MM.1S (cell line): ENCODE data around the gene CACNA1H.

ENCODE experiments used
- DNase-seq: peaks from one replicate; pipeline ENCODE4 v3.0.0-alpha.2; 2015
- H2AFZ ChIP-seq: fragments of 300-600 bp; sonication (generic); 2 replicates; pipeline ENCODE4 v1.6.0; 2016; ENCODE audit warnings: antibody characterized with exemption, low read length
- H3F3A ChIP-seq: fragments of 300-600 bp; sonication (generic); 2 replicates; pipeline ENCODE4 v1.6.1; 2016; ENCODE audit warnings: mild to moderate bottlenecking, antibody characterized with exemption, low read length, moderate library complexity, mixed read lengths; ENCODE audit not compliant: insufficient read depth
- H3K27ac ChIP-seq: fragments of 300-600 bp; sonication (generic); 2 replicates; pipeline ENCODE4 v1.5.1; 2016; ENCODE audit warnings: mild to moderate bottlenecking, low read length
- H3K27me3 ChIP-seq: fragments of 300-600 bp; sonication (generic); replicated peaks from 2 replicates; pipeline ENCODE4 v1.6.0; 2016; ENCODE audit warnings: low read length; ENCODE audit not compliant: insufficient read depth
- H3K36me3 ChIP-seq: fragments of 300-600 bp; sonication (generic); replicated peaks from 2 replicates; pipeline ENCODE4 v1.6.1; 2016; ENCODE audit warnings: mild to moderate bottlenecking, low read length, mixed read lengths; ENCODE audit not compliant: insufficient read depth
- H3K4me1 ChIP-seq: fragments of 300-600 bp; sonication (generic); 2 replicates; pipeline ENCODE4 v1.6.1; 2016; ENCODE audit warnings: low read length, mixed read lengths
- H3K4me2 ChIP-seq: fragments of 300-600 bp; sonication (generic); 2 replicates; pipeline ENCODE4 v1.6.0; 2016; ENCODE audit warnings: low read depth, low read length
- H3K4me3 ChIP-seq: fragments of 300-600 bp; sonication (generic); 2 replicates; pipeline ENCODE4 v1.5.1; 2016; ENCODE audit warnings: low read length, mixed read lengths
- H3K79me2 ChIP-seq: fragments of 300-600 bp; sonication (generic); 2 replicates; pipeline ENCODE4 v1.6.1; 2016; ENCODE audit warnings: mixed run types, low read length, mixed read lengths
- H3K9ac ChIP-seq: fragments of 300-600 bp; sonication (generic); 2 replicates; pipeline ENCODE4 v1.6.1; 2016; ENCODE audit warnings: low read length, mixed read lengths
- H3K9me2 ChIP-seq: fragments of 300-600 bp; sonication (generic); replicated peaks from 2 replicates; pipeline ENCODE4 v1.6.1; 2016; ENCODE audit warnings: mild to moderate bottlenecking, low read length, mixed read lengths; ENCODE audit not compliant: insufficient read depth
- H3K9me3 ChIP-seq: fragments of 300-600 bp; sonication (generic); replicated peaks from 2 replicates; pipeline ENCODE4 v1.6.1; 2016; ENCODE audit warnings: mild to moderate bottlenecking, low read length, mixed read lengths; ENCODE audit not compliant: insufficient read depth
- H4K20me1 ChIP-seq: fragments of 300-600 bp; sonication (generic); 2 replicates; pipeline ENCODE4 v1.6.1; 2016; ENCODE audit warnings: mild to moderate bottlenecking, low read length, moderate library complexity, mixed read lengths; ENCODE audit not compliant: insufficient read depth
- CTCF ChIP-seq: fragments of 300-600 bp; sonication (generic); IDR thresholded peaks from 2 replicates; pipeline ENCODE4 v1.5.1; 2016; ENCODE audit warnings: antibody characterized with exemption, low read length, mixed read lengths
- EZH2 ChIP-seq: fragments of 300-600 bp; sonication (generic); optimal IDR thresholded peaks from 2 replicates; pipeline ENCODE3; 2017; ENCODE audit warnings: low read depth, mild to moderate bottlenecking, antibody characterized with exemption, low read length, mixed read lengths
- EZH2phosphoT487 ChIP-seq: fragments of 300-600 bp; sonication (generic); IDR thresholded peaks from 2 replicates; pipeline ENCODE4 v1.6.1; 2018; ENCODE audit warnings: antibody characterized with exemption, low read length

CACNA1H gene

DNA sequence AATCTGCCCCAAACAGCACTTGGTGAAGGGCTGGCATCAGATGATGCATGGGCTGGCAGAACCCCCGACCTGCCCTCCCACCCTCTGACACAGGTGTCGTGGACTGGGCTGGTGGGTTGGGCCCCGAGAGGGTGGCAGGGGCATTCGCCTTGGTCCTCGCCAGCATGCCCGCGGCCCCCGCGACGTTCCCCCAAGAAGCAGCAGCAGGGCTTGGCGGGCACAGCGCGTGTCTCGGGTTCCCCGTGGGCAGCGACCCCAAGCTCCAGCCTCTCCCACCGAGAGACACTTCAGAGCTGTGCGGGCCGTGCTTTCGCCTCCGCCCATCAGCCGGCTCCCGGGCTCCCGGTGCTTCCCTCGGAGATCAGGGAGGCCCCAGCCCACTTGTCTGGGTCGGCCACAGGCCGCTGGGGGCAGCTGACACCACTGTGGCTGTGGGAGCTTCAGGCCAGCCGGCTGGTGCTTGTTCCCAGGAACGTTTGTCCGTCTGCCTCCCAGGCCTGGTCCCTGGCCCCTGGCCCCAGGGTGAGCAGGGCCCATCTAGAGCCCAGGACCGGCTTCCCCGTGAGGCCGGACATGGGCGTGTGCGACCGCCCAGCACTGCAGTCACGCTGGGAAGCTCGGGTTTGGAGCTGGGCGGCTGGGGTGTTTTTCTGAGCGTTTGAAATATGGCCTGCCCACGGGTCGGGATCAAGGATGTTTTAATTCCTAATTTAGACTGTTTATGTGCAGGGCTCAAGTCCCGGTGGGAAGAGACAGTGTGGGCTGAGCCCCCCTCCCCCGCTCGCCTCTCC is 16.6 kb downstream of the CACNA1H start:
- no peak overlapping the region for H2AFZ ChIP-seq
- H3K9ac ChIP-seq, result no peak overlapping the region
- DNase-seq, result no peak
- peaks cover 88% of the 10 kb centered on the region for H3K27me3 ChIP-seq
- H4K20me1 ChIP-seq, result no peaks in the 10 kb centered on the region
- no peak overlapping the region for H3K27ac ChIP-seq
- H3K79me2 ChIP-seq, result no peaks in the 10 kb centered on the region
- no peaks in the 10 kb centered on the region for H3F3A ChIP-seq
- TF ChIP-seq EZH2phosphoT487 (no peak), CTCF (no peak), EZH2 (no peak)
- no peaks in the 10 kb centered on the region for H3K9me2 ChIP-seq
- H3K4me1 ChIP-seq, result no peaks in the 10 kb centered on the region
- no peak overlapping the region for H3K4me2 ChIP-seq
- H3K36me3 ChIP-seq, result no peaks in the 10 kb centered on the region
- no peak overlapping the region for H3K4me3 ChIP-seq
- no peaks in the 10 kb centered on the region for H3K9me3 ChIP-seq

- H3F3A ChIP-seq, result no peaks in the 10 kb centered on the region
- no peaks in the 10 kb centered on the region for H4K20me1 ChIP-seq
- H3K4me1 ChIP-seq, result no peaks in the 10 kb centered on the region
- no peaks in the 10 kb centered on the region for H3K9me3 ChIP-seq
- H2AFZ ChIP-seq, result no peak overlapping the region
- no peaks in the 10 kb centered on the region for H3K79me2 ChIP-seq
- H3K27ac ChIP-seq, result no peak overlapping the region
- no peak overlapping the region for H3K4me3 ChIP-seq
- DNase-seq, result no peak
- no peak for TF ChIP-seq EZH2
- TF ChIP-seq CTCF, result no peak
- no peak for TF ChIP-seq EZH2phosphoT487
- no peak overlapping the region for H3K9ac ChIP-seq
- H3K4me2 ChIP-seq, result no peak overlapping the region
- no peaks in the 10 kb centered on the region for H3K9me2 ChIP-seq
- H3K27me3 ChIP-seq, result peaks cover 84% of the 10 kb centered on the region
- H3K36me3 ChIP-seq, result no peaks in the 10 kb centered on the region
Measured at GRCh38 chr16:1170076-1170418, 17.1 kb downstream of the CACNA1H start.

GRCh38 chr16:1171001-1171400 is 18.1 kb downstream of the CACNA1H start:
- H3F3A ChIP-seq, result no peaks in the 10 kb centered on the region
- TF ChIP-seq CTCF, result no peak
- no peak for TF ChIP-seq EZH2
- TF ChIP-seq EZH2phosphoT487, result no peak
- no peaks in the 10 kb centered on the region for H3K9me2 ChIP-seq
- H4K20me1 ChIP-seq, result no peaks in the 10 kb centered on the region
- no peak overlapping the region for H3K27ac ChIP-seq
- H3K27me3 ChIP-seq, result peaks cover 84% of the 10 kb centered on the region
- DNase-seq, result no peak
- H3K9me3 ChIP-seq, result no peaks in the 10 kb centered on the region
- no peak overlapping the region for H2AFZ ChIP-seq
- H3K4me3 ChIP-seq, result no peak overlapping the region
- H3K9ac ChIP-seq, result no peak overlapping the region
- no peaks in the 10 kb centered on the region for H3K4me1 ChIP-seq
- H3K79me2 ChIP-seq, result no peaks in the 10 kb centered on the region
- no peaks in the 10 kb centered on the region for H3K36me3 ChIP-seq
- H3K4me2 ChIP-seq, result no peak overlapping the region
